ENCODE data around the gene KCNS1. TPM values are rescaled to one million over a fixed set of nuclear protein-coding genes. Genes with fewer than 3 reads are reported as not detected.
"Not testable (repeated sequence)": the region's sequence is repeated elsewhere in the genome, so short reads cannot be mapped to it uniquely, and the experiment has no call there.

The KCNS1 gene, protein sequence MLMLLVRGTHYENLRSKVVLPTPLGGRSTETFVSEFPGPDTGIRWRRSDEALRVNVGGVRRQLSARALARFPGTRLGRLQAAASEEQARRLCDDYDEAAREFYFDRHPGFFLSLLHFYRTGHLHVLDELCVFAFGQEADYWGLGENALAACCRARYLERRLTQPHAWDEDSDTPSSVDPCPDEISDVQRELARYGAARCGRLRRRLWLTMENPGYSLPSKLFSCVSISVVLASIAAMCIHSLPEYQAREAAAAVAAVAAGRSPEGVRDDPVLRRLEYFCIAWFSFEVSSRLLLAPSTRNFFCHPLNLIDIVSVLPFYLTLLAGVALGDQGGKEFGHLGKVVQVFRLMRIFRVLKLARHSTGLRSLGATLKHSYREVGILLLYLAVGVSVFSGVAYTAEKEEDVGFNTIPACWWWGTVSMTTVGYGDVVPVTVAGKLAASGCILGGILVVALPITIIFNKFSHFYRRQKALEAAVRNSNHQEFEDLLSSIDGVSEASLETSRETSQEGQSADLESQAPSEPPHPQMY
- under 1 TPM; 0.23 to 0.58 TPM for total RNA-seq

GRCh38 chr20:45100563-45101245 lies at the start of gene KCNS1:
KCNS1 (minus strand) TSS chr20:45101127; CDS start chr20:45099236, 1,891 bp downstream.
- H3K27me3 Mint-ChIP-seq (ENCODE audit: low read depth), result peaks cover 61% of the 10 kb centered on the region
- H3K4me1 Mint-ChIP-seq (ENCODE audit: low read depth), result peaks cover 22% of the 10 kb centered on the region
- ATAC-seq (replicated peaks in 1 of 2), result peak in 1 of 2 donors; percentile 8

DNA sequence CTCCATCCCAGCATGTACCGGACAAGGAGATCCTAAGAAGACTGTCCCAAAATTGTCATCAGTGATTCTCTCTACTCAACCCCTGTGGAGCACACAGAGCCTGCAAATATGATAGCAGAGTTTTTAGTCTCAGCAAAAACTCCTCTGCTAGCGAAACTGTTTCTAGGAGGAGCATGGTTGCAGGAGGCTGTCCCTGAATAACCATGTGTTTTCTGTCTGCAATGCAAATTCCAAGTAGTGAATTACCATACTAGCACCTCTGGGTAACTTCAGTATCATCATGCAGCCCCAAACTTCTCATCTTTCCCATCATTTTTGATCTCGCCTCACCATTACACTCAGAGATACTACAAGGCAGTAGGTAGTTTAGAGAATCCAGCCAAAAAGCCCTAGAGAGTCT lies 48.1 kb upstream of the KCNS1 start:
- H3K9me3 Mint-ChIP-seq, result no peaks in the 10 kb centered on the region
- peaks cover 40% of the 10 kb centered on the region for H3K27me3 Mint-ChIP-seq (ENCODE audit: low read depth)
- no peaks in the 10 kb centered on the region for H3K36me3 Mint-ChIP-seq (ENCODE audit: insufficient read depth in 2 of 2)
- H3K27ac Mint-ChIP-seq, result no peak overlapping the region
- ATAC-seq (replicated peaks in 1 of 2), result no peak
- no peak for DNase-seq
- H3K4me1 Mint-ChIP-seq (ENCODE audit: low read depth), result no peaks in the 10 kb centered on the region
- no peak overlapping the region for H3K4me3 Mint-ChIP-seq

More at GRCh38 chr20:45100563-45101245, at the start of gene KCNS1:
- H3K27ac Mint-ChIP-seq, result no peak within 1 kb of the TSS
- peak within 1 kb of the TSS; percentile 68 to 74 for H3K4me3 Mint-ChIP-seq
- no peaks in the 10 kb centered on the region for H3K9me3 Mint-ChIP-seq
- H3K36me3 Mint-ChIP-seq (ENCODE audit: insufficient read depth in 2 of 2), result no peaks in the 10 kb centered on the region
- DNase-seq, result no peak

GRCh38 chr20:45140836-45141235 lies 39.9 kb upstream of the KCNS1 start:
- no peak for DNase-seq
- no peak overlapping the region for H3K4me3 Mint-ChIP-seq
- H3K27ac Mint-ChIP-seq, result no peak overlapping the region
- no peak for ATAC-seq (replicated peaks in 1 of 2)
- H3K36me3 Mint-ChIP-seq (ENCODE audit: insufficient read depth in 2 of 2), result no peaks in the 10 kb centered on the region
- no peaks in the 10 kb centered on the region for H3K27me3 Mint-ChIP-seq (ENCODE audit: low read depth)
- no peaks in the 10 kb centered on the region for H3K9me3 Mint-ChIP-seq
- no peaks in the 10 kb centered on the region for H3K4me1 Mint-ChIP-seq (ENCODE audit: low read depth)

GRCh38 chr20:45139733-45140375 lies 38.9 kb upstream of the KCNS1 start:
- not testable (repeated sequence) for H3K27ac Mint-ChIP-seq; H3K4me3 Mint-ChIP-seq; H3K4me1 Mint-ChIP-seq (ENCODE audit: low read depth); ATAC-seq (replicated peaks in 1 of 2); H3K27me3 Mint-ChIP-seq (ENCODE audit: low read depth); H3K9me3 Mint-ChIP-seq; H3K36me3 Mint-ChIP-seq (ENCODE audit: insufficient read depth in 2 of 2); DNase-seq

DNA sequence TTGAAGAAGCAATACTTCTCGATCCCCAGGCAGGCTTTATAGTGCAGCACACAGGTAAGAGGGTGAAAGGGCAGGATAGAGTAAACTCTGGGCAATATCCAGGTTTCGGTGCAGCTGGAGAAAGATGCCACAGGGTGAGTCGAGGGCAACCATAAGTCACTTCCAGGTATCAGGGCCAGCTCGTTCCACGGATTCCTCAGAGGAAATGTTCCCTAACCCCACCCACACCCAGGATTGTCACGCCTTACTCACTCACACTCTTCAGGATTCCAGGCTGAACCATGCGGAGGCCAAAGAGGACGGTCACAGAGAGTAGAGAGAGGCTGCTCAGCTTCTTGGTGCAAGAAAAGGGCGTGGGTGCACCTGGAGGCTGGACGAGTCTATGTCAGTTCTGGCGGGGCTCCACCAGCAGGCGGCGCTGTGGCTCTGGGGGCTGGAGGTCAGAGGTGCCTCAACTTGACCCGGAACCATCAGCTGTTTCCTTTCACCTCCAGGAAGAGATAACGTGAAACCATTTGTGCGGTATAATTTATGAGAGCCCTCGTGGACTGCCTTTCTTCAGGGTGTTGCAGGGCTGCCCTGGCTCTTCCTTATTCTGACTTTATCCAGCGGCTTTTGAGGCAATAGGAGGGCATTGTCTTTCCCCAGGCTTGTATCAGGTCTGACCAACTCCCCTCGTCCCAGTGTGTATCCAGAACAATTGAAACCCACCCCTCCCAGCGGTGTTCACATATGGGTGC lies 37.8 kb upstream of the KCNS1 start:
- Mint-ChIP-seq H3K9me3 (no peaks in the 10 kb centered on the region), H3K4me3 (no peak overlapping the region), H3K36me3 (ENCODE audit: insufficient read depth in 2 of 2) (no peaks in the 10 kb centered on the region), H3K27ac (no peak overlapping the region), H3K4me1 (ENCODE audit: low read depth) (no peaks in the 10 kb centered on the region), H3K27me3 (ENCODE audit: low read depth) (no peaks in the 10 kb centered on the region)
- ATAC-seq (replicated peaks in 1 of 2), result peak; percentile 85 to 89
- peak; percentile 85 to 87 for DNase-seq

GRCh38 chr20:45136911-45137310 lies 36.0 kb upstream of the KCNS1 start:
- Mint-ChIP-seq H3K36me3 (ENCODE audit: insufficient read depth in 2 of 2) (no peaks in the 10 kb centered on the region), H3K4me3 (no peak overlapping the region), H3K27ac (no peak overlapping the region), H3K27me3 (ENCODE audit: low read depth) (peaks cover 12% of the 10 kb centered on the region), H3K9me3 (no peaks in the 10 kb centered on the region), H3K4me1 (ENCODE audit: low read depth) (no peaks in the 10 kb centered on the region)
- DNase-seq (no peak), ATAC-seq (replicated peaks in 1 of 2) (no peak)

- DNase-seq, result no peak
- H3K4me1 Mint-ChIP-seq (ENCODE audit: low read depth), result no peaks in the 10 kb centered on the region
- no peak overlapping the region for H3K4me3 Mint-ChIP-seq
- H3K27me3 Mint-ChIP-seq (ENCODE audit: low read depth), result peaks cover 61% of the 10 kb centered on the region
- no peaks in the 10 kb centered on the region for H3K36me3 Mint-ChIP-seq (ENCODE audit: insufficient read depth in 2 of 2)
- no peaks in the 10 kb centered on the region for H3K9me3 Mint-ChIP-seq
- ATAC-seq (replicated peaks in 1 of 2), result no peak
- H3K27ac Mint-ChIP-seq, result no peak overlapping the region
Observed at GRCh38 chr20:45128099-45128498, 27.2 kb upstream of the KCNS1 start.

DNA sequence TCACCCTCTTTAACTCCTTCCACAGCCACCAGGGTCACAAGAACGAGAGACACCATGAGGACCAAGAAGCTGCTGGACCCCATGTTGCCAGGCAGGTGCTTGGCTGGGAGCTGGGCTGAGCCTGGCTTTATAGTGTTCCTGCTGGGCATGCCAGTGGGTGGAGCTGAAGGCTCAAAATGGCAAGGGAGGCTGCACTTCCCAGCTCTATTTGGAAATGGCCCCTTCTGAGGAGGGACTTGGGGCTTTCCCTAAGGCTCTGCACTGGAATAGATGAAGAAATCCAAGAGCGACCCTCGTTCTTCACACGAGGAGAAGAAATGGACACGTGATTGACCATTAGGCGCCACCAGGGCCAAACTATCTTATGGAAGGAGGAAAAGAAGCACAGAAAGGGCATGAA lies 23.4 kb upstream of the KCNS1 start, which contains the start of gene WFDC12:
WFDC12 (minus strand) TSS at position 101 of the 400 bp plus-strand sequence; CDS start at position 83, 18 bp downstream.
- H3K27me3 Mint-ChIP-seq (ENCODE audit: low read depth), result peaks cover 56% of the 10 kb centered on the region
- H3K4me1 Mint-ChIP-seq (ENCODE audit: low read depth), result peaks cover 5% of the 10 kb centered on the region
- ATAC-seq (replicated peaks in 1 of 2) (no peak), DNase-seq (no peak)
- H3K36me3 Mint-ChIP-seq (ENCODE audit: insufficient read depth in 2 of 2), result no peaks in the 10 kb centered on the region
- no peaks in the 10 kb centered on the region for H3K9me3 Mint-ChIP-seq
- no peak within 1 kb of the TSS for H3K4me3 Mint-ChIP-seq
- H3K27ac Mint-ChIP-seq, result no peak within 1 kb of the TSS

DNA sequence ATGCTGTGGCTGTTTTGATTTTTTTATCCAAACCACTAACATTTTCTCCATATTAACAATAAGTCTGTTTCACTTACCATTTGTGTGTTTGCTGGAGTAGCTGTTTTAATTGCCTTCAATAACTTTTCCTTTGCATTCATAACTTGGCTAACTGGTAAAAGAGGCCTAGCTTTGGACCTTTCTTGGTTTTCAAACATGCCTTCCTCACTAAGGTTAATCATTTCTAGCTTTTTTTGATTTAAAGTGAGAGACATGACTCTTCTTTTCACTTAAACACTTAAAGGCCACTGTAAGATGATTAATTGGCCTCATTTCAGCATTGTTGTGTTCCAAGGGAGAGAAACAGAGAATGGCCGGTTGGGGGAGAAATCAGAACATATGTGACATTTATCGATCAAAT lies 20.5 kb upstream of the KCNS1 start:
- Mint-ChIP-seq H3K4me3 (no peak overlapping the region), H3K27ac (no peak overlapping the region), H3K36me3 (ENCODE audit: insufficient read depth in 2 of 2) (no peaks in the 10 kb centered on the region), H3K4me1 (ENCODE audit: low read depth) (peaks cover 5% of the 10 kb centered on the region), H3K27me3 (ENCODE audit: low read depth) (peaks cover 42% of the 10 kb centered on the region), H3K9me3 (no peaks in the 10 kb centered on the region)
- DNase-seq (no peak), ATAC-seq (replicated peaks in 1 of 2) (peak in 1 of 2 donors; percentile 38)

DNA sequence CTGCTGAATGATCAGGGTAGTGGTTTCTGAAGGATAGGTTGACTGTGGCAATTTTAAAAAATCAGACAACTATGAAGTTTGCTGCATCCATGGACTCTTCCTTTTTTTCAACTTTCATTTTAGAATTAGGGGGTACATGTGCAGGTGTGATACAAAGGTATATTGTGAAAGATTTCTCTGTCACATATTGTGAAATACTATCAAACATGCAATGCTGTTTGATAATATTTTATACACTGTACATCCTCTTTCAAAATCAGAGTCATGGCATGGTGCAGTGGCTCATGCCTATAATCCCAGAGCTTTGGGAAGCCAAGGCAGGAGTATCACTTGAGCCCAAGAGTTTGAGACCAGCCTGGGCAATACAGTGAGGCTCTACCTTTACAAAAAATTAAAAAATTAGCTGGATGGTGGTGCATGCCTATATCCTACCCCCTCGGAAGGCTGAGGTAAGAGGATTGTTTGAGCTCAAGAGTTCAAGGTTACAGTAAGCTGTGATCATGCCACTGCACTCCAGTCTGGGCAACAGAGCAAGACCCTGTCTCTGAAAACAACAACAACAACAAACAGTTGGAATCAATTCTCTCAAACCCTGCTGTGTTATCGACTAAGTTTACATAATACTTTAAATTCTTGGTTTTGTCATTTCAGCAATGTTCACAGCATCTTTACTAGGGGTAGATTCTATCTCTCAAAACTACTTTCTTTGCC lies 18.8 kb upstream of the KCNS1 start:
- H3K36me3 Mint-ChIP-seq (ENCODE audit: insufficient read depth in 2 of 2), result no peaks in the 10 kb centered on the region

GRCh38 chr20:45118028-45118427 lies 17.1 kb upstream of the KCNS1 start:
- Mint-ChIP-seq H3K36me3 (ENCODE audit: insufficient read depth in 2 of 2) (no peaks in the 10 kb centered on the region), H3K9me3 (no peaks in the 10 kb centered on the region), H3K27ac (no peak overlapping the region), H3K27me3 (ENCODE audit: low read depth) (peaks cover 42% of the 10 kb centered on the region), H3K4me3 (no peak overlapping the region), H3K4me1 (ENCODE audit: low read depth) (peaks cover 21% of the 10 kb centered on the region)
- ATAC-seq (replicated peaks in 1 of 2) (no peak), DNase-seq (no peak)

More for the DNA sequence above, 18.8 kb upstream of the KCNS1 start:
- ATAC-seq (replicated peaks in 1 of 2) (no peak), DNase-seq (no peak)
- Mint-ChIP-seq H3K4me1 (ENCODE audit: low read depth) (peaks cover 17% of the 10 kb centered on the region), H3K4me3 (no peak overlapping the region), H3K27me3 (ENCODE audit: low read depth) (peaks cover 34% of the 10 kb centered on the region), H3K9me3 (no peaks in the 10 kb centered on the region), H3K27ac (no peak overlapping the region)

GRCh38 chr20:45117581-45117980 lies 16.7 kb upstream of the KCNS1 start:
- no peak for ATAC-seq (replicated peaks in 1 of 2)
- DNase-seq, result no peak
- peaks cover 21% of the 10 kb centered on the region for H3K4me1 Mint-ChIP-seq (ENCODE audit: low read depth)
- no peak overlapping the region for H3K27ac Mint-ChIP-seq
- no peaks in the 10 kb centered on the region for H3K9me3 Mint-ChIP-seq
- H3K4me3 Mint-ChIP-seq, result no peak overlapping the region
- H3K27me3 Mint-ChIP-seq (ENCODE audit: low read depth), result peaks cover 39% of the 10 kb centered on the region
- H3K36me3 Mint-ChIP-seq (ENCODE audit: insufficient read depth in 2 of 2), result no peaks in the 10 kb centered on the region
